GM23338 (cell line): ENCODE data around the gene FUBP1. TPM values are rescaled to one million over a fixed set of nuclear protein-coding genes. Genes with fewer than 3 reads are reported as not detected.

Experiments
- ATAC-seq: fragments of 200-7000 bp; cut with Tn5 transposase; 3 replicates; pipeline ENCODE4 v1.9.1; 2020
- DNase-seq: peaks from one replicate; pipeline ENCODE4 v3.0.0-alpha.2; 2015; ENCODE audit warnings: low spot score
- H2AFZ ChIP-seq: fragments of 200-600 bp; sonication (generic); 2 replicates; pipeline ENCODE4 v1.8.0; 2016; ENCODE audit warnings: antibody characterized with exemption, mild to moderate bottlenecking, moderate library complexity
- H3F3A ChIP-seq: fragments of 200-600 bp; sonication (generic); replicated peaks from 2 replicates; pipeline ENCODE4 v1.8.0; 2017; ENCODE audit warnings: antibody characterized with exemption, mixed run types, low read depth
- H3K27ac ChIP-seq: fragments of 200-600 bp; sonication (generic); 2 replicates; pipeline ENCODE4 v1.6.1; 2016; ENCODE audit warnings: low read depth
- H3K27me3 ChIP-seq: fragments of 200-600 bp; sonication (generic); 2 replicates; pipeline ENCODE4 v1.8.0; 2016; ENCODE audit warnings: mild to moderate bottlenecking, mixed run types, moderate library complexity; ENCODE audit not compliant: insufficient read depth
- H3K36me3 ChIP-seq: fragments of 200-600 bp; sonication (generic); 2 replicates; pipeline ENCODE4 v1.8.0; 2016; ENCODE audit warnings: mild to moderate bottlenecking; ENCODE audit not compliant: insufficient read depth
- H3K4me1 ChIP-seq: fragments of 200-600 bp; sonication (generic); 2 replicates; pipeline ENCODE4 v1.8.0; 2016; ENCODE audit warnings: mild to moderate bottlenecking, moderate library complexity; ENCODE audit not compliant: insufficient read depth
- H3K4me2 ChIP-seq: fragments of 200-600 bp; sonication (generic); 2 replicates; pipeline ENCODE4 v1.7.1; 2017; ENCODE audit warnings: mixed run types
- H3K4me3 ChIP-seq: fragments of 200-600 bp; sonication (generic); 2 replicates; pipeline ENCODE4 v1.6.1; 2016; ENCODE audit warnings: mixed run types
- H3K79me2 ChIP-seq: fragments of 200-600 bp; sonication (generic); replicated peaks from 2 replicates; pipeline ENCODE4 v1.8.0; 2017; ENCODE audit warnings: mild to moderate bottlenecking; ENCODE audit not compliant: insufficient read depth
- H3K9me2 ChIP-seq: fragments of 200-600 bp; sonication (generic); 2 replicates; pipeline ENCODE4 v1.8.0; 2017; ENCODE audit not compliant: insufficient read depth
- H4K20me1 ChIP-seq: fragments of 200-600 bp; sonication (generic); replicated peaks from 2 replicates; pipeline ENCODE4 v1.8.0; 2017; ENCODE audit warnings: mild to moderate bottlenecking; ENCODE audit not compliant: insufficient read depth
- H3K27ac Mint-ChIP-seq: 2 replicates; pipeline ENCODE4 v1.8.0; 2020; ENCODE audit warnings: inconsistent platforms, mild to moderate bottlenecking, moderate library complexity, mixed read lengths
- H3K27me3 Mint-ChIP-seq: 3 replicates; pipeline ENCODE4 v1.8.0; 2022; ENCODE audit warnings: low read depth, mild to moderate bottlenecking, moderate library complexity, mixed read lengths, inconsistent platforms; ENCODE audit not compliant: insufficient read depth, poor library complexity
- H3K36me3 Mint-ChIP-seq: 3 replicates; pipeline ENCODE4 v1.8.0; 2021; ENCODE audit warnings: low read depth, mild to moderate bottlenecking, inconsistent platforms, moderate library complexity, mixed read lengths
- H3K4me1 Mint-ChIP-seq: 3 replicates; pipeline ENCODE4 v1.8.0; 2020; ENCODE audit warnings: mild to moderate bottlenecking, inconsistent platforms, mixed read lengths
- H3K4me3 Mint-ChIP-seq: 3 replicates; pipeline ENCODE4 v1.8.0; 2021; ENCODE audit warnings: moderate library complexity, mild to moderate bottlenecking, inconsistent platforms, mixed read lengths
- H3K9me3 Mint-ChIP-seq: 3 replicates; pipeline ENCODE4 v1.8.0; 2020; ENCODE audit warnings: moderate library complexity, mild to moderate bottlenecking, inconsistent platforms, mixed read lengths
- CREB1 ChIP-seq: fragments of 250-450 bp; sonication (Bioruptor Pico); IDR thresholded peaks from 2 replicates; pipeline ENCODE4 v1.5.0; 2020; ENCODE audit warnings: low read depth, mild to moderate bottlenecking, moderate library complexity
- ETS1 ChIP-seq: IDR thresholded peaks from 2 replicates; pipeline ENCODE4 v1.6.1; 2016; ENCODE audit warnings: antibody characterized with exemption
- POLR2AphosphoS5 ChIP-seq: IDR thresholded peaks from 2 replicates; pipeline ENCODE4 v1.6.1; 2016; ENCODE audit warnings: antibody characterized with exemption, low read depth
- STAT1 ChIP-seq: IDR thresholded peaks from one replicate; pipeline ENCODE4 v1.6.1; 2016; ENCODE audit warnings: antibody characterized with exemption; ENCODE audit not compliant: unreplicated experiment
- ZNF114 ChIP-seq: fragments of 250-450 bp; sonication (Bioruptor Pico); IDR thresholded peaks from 2 replicates; pipeline ENCODE4 v1.5.0; 2020; ENCODE audit warnings: mild to moderate bottlenecking, moderate library complexity
- polyA plus RNA-seq: library from polyadenylated mRNA; unstranded; fragments of >200 nt; fragmentation: Nextera tagmentation; extraction: Ambion mirVana; gene quantifications from 2 replicates; pipeline ENCODE4 v1.2.1, GENCODE V29; 2016
- total RNA-seq: library from RNA; depleted of rRNA; stranded (reverse); fragments of >200 nt; shearing (Covaris generic); gene quantifications from 2 replicates; pipeline ENCODE4 v1.2.3, GENCODE V29; 2014

Gene FUBP1
- total and polyA plus RNA-seq, 2 experiments from 2014 or later: 212 to 308 TPM

GRCh38 chr1:77996734-77997133 is 17.9 kb upstream of the FUBP1 start (continued):
- TF ChIP-seq ETS1: no peak

- Histone ChIP-seq H3F3A (no peaks in the 10 kb centered on the region), H3K36me3 (peaks cover 4% of the 10 kb centered on the region; the same call in 1 of the 2 replicates), H3K4me2 (no peak overlapping the region), H3K79me2 (peaks cover 43% of the 10 kb centered on the region), H3K4me1 (no peaks in the 10 kb centered on the region), H3K9me2 (no peaks in the 10 kb centered on the region), H3K27me3 (no peaks in the 10 kb centered on the region), H3K27ac (no peak overlapping the region), H4K20me1 (0 out of 2 replicates have a peak, but pooled peaks cover 9% of the 10 kb centered on the region), H2AFZ (no peak overlapping the region), H3K4me3 (no peak overlapping the region)
- ATAC-seq (no peak), DNase-seq (no peak)
- Mint-ChIP-seq H3K4me1 (peaks cover 10% of the 10 kb centered on the region), H3K4me3 (no peak overlapping the region), H3K27me3 (no peaks in the 10 kb centered on the region), H3K36me3 (peaks cover 6% of the 10 kb centered on the region; the same call in 1 of the 3 replicates), H3K9me3 (no peaks in the 10 kb centered on the region), H3K27ac (no peak overlapping the region)
- TF ChIP-seq STAT1 (no peak), POLR2AphosphoS5 (no peak)
These were observed 15.3 kb upstream of the FUBP1 start for GRCh38 chr1:77994117-77994705.

- no peak overlapping the region for H3K27ac Mint-ChIP-seq
- ATAC-seq (no peak), DNase-seq (no peak)
- Histone ChIP-seq H2AFZ (no peak overlapping the region), H3K36me3 (peaks cover 4% of the 10 kb centered on the region; the same call in 1 of the 2 replicates), H3K9me2 (no peaks in the 10 kb centered on the region), H4K20me1 (peaks cover 14% of the 10 kb centered on the region), H3K27ac (no peak overlapping the region), H3K79me2 (peaks cover 66% of the 10 kb centered on the region), H3F3A (no peaks in the 10 kb centered on the region), H3K4me1 (peaks cover 6% of the 10 kb centered on the region; the same call in 1 of the 2 replicates), H3K4me2 (no peak overlapping the region), H3K27me3 (no peaks in the 10 kb centered on the region), H3K4me3 (no peak overlapping the region)
- TF ChIP-seq CREB1 (CRISPR knock-in tag): no peak
- no peak for TF ChIP-seq ZNF114 (CRISPR knock-in tag)
- TF ChIP-seq ETS1: no peak
- no peaks in the 10 kb centered on the region for H3K9me3 Mint-ChIP-seq
- H3K4me1 Mint-ChIP-seq: peaks cover 22% of the 10 kb centered on the region
- peaks cover 6% of the 10 kb centered on the region; the same call in 1 of the 3 replicates for H3K36me3 Mint-ChIP-seq
- H3K4me3 Mint-ChIP-seq: no peak overlapping the region
- H3K27me3 Mint-ChIP-seq: no peaks in the 10 kb centered on the region
These were observed 12.8 kb upstream of the FUBP1 start for GRCh38 chr1:77991638-77992037.
